A673 (cell line): Measurements from ENCODE around the gene GALNT14.

Source experiments
- EZH2 ChIP-seq: fragments of 200-600 bp; sonication (generic); IDR thresholded peaks from 2 replicates; pipeline ENCODE4 v1.6.1; 2017; ENCODE audit warnings: borderline replicate concordance, low read depth, mild to moderate bottlenecking, mixed read lengths, antibody characterized with exemption, low read length; ENCODE audit not compliant: poor library complexity, severe bottlenecking
- TF ChIP-seq, protein P1 (sequence below): fragments of 300-800, 200-600 bp; sonication (generic); conservative IDR thresholded peaks from 2 replicates; pipeline ENCODE4 v1.5.1; 2017; ENCODE audit warnings: low read depth, mild to moderate bottlenecking, antibody characterized with exemption, low read length, moderate library complexity, mixed read lengths

DNA sequence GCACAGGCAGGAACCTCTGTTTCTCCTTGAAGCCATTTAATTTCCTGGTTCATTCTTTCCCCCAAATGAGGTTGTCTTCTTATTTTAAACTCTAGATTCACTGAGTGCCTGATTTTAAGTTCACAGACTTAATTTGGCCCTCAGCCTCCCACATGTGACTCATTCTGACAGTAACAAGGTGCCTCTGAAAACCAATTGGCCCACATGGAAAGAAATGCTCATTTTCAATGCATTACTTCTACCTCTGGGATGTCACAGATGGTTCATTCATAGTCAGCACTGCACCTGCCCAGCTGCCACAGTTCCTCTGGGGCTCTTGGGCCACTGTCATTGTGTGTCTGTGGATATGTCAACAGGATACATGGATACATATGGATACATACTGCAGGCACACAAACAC lies 190.6 kb downstream of the GALNT14 start:
- TF ChIP-seq, protein P1, sequence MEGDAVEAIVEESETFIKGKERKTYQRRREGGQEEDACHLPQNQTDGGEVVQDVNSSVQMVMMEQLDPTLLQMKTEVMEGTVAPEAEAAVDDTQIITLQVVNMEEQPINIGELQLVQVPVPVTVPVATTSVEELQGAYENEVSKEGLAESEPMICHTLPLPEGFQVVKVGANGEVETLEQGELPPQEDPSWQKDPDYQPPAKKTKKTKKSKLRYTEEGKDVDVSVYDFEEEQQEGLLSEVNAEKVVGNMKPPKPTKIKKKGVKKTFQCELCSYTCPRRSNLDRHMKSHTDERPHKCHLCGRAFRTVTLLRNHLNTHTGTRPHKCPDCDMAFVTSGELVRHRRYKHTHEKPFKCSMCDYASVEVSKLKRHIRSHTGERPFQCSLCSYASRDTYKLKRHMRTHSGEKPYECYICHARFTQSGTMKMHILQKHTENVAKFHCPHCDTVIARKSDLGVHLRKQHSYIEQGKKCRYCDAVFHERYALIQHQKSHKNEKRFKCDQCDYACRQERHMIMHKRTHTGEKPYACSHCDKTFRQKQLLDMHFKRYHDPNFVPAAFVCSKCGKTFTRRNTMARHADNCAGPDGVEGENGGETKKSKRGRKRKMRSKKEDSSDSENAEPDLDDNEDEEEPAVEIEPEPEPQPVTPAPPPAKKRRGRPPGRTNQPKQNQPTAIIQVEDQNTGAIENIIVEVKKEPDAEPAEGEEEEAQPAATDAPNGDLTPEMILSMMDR = no peak
- no peak for TF ChIP-seq EZH2
